K562 (cell line): ENCODE measurements around the gene POGZ. TPM values are rescaled to one million over a fixed set of nuclear protein-coding genes. Genes with fewer than 3 reads are reported as not detected.

Experiments used
- ATAC-seq: fragments of 200-7000 bp; cut with Tn5 transposase; 3 replicates; pipeline ENCODE4 v1.9.1; 2020; ENCODE audit warnings: moderate library complexity
- BruUV-seq: library from RNA; stranded (reverse); fragments of 400-500 nt; replicated peaks from 2 replicates; lab custom pipeline; 2021; lab: Mats Ljungman, UMichigan
- CTCF ChIA-PET: fragments of 300-600 bp; formaldehyde crosslinking; extraction: SDS; loops from one replicate; lab custom pipeline; 2021; ENCODE audit warnings: low intra/inter-chr PET ratio; lab: Yijun Ruan, JAX
- POLR2A ChIA-PET: fragments of 300-600, 350-650 bp; sonication (Branson Sonifier 250); formaldehyde crosslinking; extraction: SDS; loops from one replicate; lab custom pipeline; 2021; ENCODE audit warnings: antibody characterized with exemption, inconsistent platforms; lab: Yijun Ruan, JAX
- DNase-seq, 4 experiments: peaks; one replicate each; pipeline versions ENCODE4 v3.0.0 to v3.0.0-alpha.2; 2011 to 2018; ENCODE audit warnings: low spot score in 3 of 4, mixed read lengths in 3 of 4; ENCODE audit errors: extremely low read depth in 1 of 4
- FAIRE-seq: peaks from 2 replicates; lab custom pipeline; 2011; peaks lifted over from hg19 to GRCh38; lab: Jason Lieb, UNC
- H2AFZ ChIP-seq: 2 replicates; pipeline ENCODE4 v1.6.0; 2011; ENCODE audit warnings: low read depth, low read length, control low read depth, inconsistent platforms
- H3K27ac ChIP-seq: fragments of 200-600 bp; 3 replicates; pipeline ENCODE4 v1.8.0; 2011; ENCODE audit warnings: low read depth, mild to moderate bottlenecking, control low read depth, inconsistent platforms, low read length, moderate library complexity, mixed read lengths; ENCODE audit errors: extremely low read depth
- H3K27me3 ChIP-seq, 2 experiments: fragments of 300-600 bp in 1 of 2; 2 replicates in 1 of 2; 3 replicates in 1 of 2; pipeline versions ENCODE4 v1.6.0 to v1.8.0; 2011; ENCODE audit warnings: inconsistent platforms in 2 of 2, low read length in 2 of 2, mild to moderate bottlenecking in 1 of 2, mixed read lengths in 1 of 2, moderate library complexity in 1 of 2; ENCODE audit not compliant: control insufficient read depth in 2 of 2, insufficient read depth in 2 of 2
- H3K36me3 ChIP-seq: fragments of 300-600 bp; 3 replicates; pipeline ENCODE4 v1.8.0; 2011; ENCODE audit warnings: mild to moderate bottlenecking, low read length, inconsistent platforms; ENCODE audit not compliant: control insufficient read depth, insufficient read depth
- H3K4me1 ChIP-seq, 2 experiments: fragments of 200-600 bp in 1 of 2; replicated peaks in 1 of 2; 2 replicates in 1 of 2; 3 replicates in 1 of 2; pipeline versions ENCODE4 v1.5.1 to v1.8.0; 2011; ENCODE audit warnings: inconsistent platforms in 2 of 2, low read length in 2 of 2, mild to moderate bottlenecking in 1 of 2, mixed read lengths in 1 of 2, moderate library complexity in 1 of 2; ENCODE audit not compliant: control insufficient read depth in 2 of 2, insufficient read depth in 2 of 2
- H3K4me2 ChIP-seq: 2 replicates; pipeline ENCODE4 v1.6.1; 2011; ENCODE audit warnings: low read length, control low read depth, inconsistent platforms, mixed read lengths; ENCODE audit not compliant: insufficient read depth
- H3K4me3 ChIP-seq: fragments of 200-600 bp; sonication (generic), shearing (Covaris generic); 2 replicates; pipeline ENCODE4 v1.5.1; 2016; ENCODE audit warnings: control low read depth, inconsistent platforms
- H3K79me2 ChIP-seq: fragments of 200-600 bp; 3 replicates; pipeline ENCODE4 v1.8.0; 2011; ENCODE audit warnings: low read length, inconsistent platforms; ENCODE audit not compliant: control insufficient read depth, insufficient read depth
- H3K9ac ChIP-seq, 2 experiments: 2 replicates each; pipeline versions ENCODE4 v1.6.0 to v1.6.1; 2011; ENCODE audit warnings: low read depth in 2 of 2, low read length in 2 of 2, control low read depth in 1 of 2, inconsistent platforms in 1 of 2, mild to moderate bottlenecking in 1 of 2, mixed read lengths in 1 of 2; ENCODE audit not compliant: insufficient read depth in 1 of 2
- H3K9me1 ChIP-seq: one replicate; pipeline ENCODE4 v1.6.0; 2011; ENCODE audit warnings: inconsistent platforms, mild to moderate bottlenecking, low read length, moderate library complexity; ENCODE audit not compliant: control insufficient read depth, insufficient read depth
- H3K9me3 ChIP-seq: replicated peaks from 2 replicates; pipeline ENCODE4 v1.5.1; 2011; ENCODE audit warnings: low read depth, low read length, inconsistent platforms; ENCODE audit not compliant: control insufficient read depth, insufficient read depth
- H4K20me1 ChIP-seq: replicated peaks from 2 replicates; pipeline ENCODE4 v1.6.1; 2011; ENCODE audit warnings: low read length, inconsistent platforms, mixed read lengths; ENCODE audit not compliant: control insufficient read depth, insufficient read depth
- CBFA2T2 ChIP-seq: fragments of 450-650 bp; conservative IDR thresholded peaks from 2 replicates; pipeline ENCODE4 v1.6.1; 2017; ENCODE audit warnings: mild to moderate bottlenecking
- ETV5 ChIP-seq: sonication (generic); formaldehyde crosslinking; IDR thresholded peaks from 2 replicates; pipeline ENCODE4 v1.4.0; 2020; ENCODE audit warnings: low read depth, mild to moderate bottlenecking, missing genetic modification reagents
- FOXA3 ChIP-seq, 2 experiments: fragments of 450-650 bp in 1 of 2; sonication (generic) in 1 of 2; formaldehyde crosslinking; IDR thresholded peaks in 1 of 2; conservative IDR thresholded peaks in 1 of 2; 2 replicates each; pipeline versions ENCODE4 v1.4.0 to v1.8.0; 2020 to 2022; ENCODE audit warnings: mild to moderate bottlenecking in 2 of 2, missing genetic modification reagents in 1 of 2
- GATA2 ChIP-seq: sonication (generic); formaldehyde crosslinking; IDR thresholded peaks from 2 replicates; pipeline ENCODE4 v1.4.0; 2020; ENCODE audit warnings: mild to moderate bottlenecking, missing genetic modification reagents
- HDAC1 ChIP-seq, 2 experiments: fragments of 450-650 bp; IDR thresholded peaks; 2 replicates each; pipeline ENCODE4 v1.6.1; 2016 to 2017; ENCODE audit warnings: inconsistent platforms in 1 of 2, mild to moderate bottlenecking in 1 of 2, moderate library complexity in 1 of 2
- MTA2 ChIP-seq: fragments of 450-650 bp; IDR thresholded peaks from 2 replicates; pipeline ENCODE4 v1.6.1; 2016; ENCODE audit warnings: low read depth
- POLR3A ChIP-seq: IDR thresholded peaks from 2 replicates; pipeline ENCODE4 v1.6.1; 2011; ENCODE audit warnings: borderline replicate concordance, mild to moderate bottlenecking, moderate library complexity; ENCODE audit not compliant: insufficient read length, insufficient read depth; ENCODE audit errors: extremely low read depth
- RCOR1 ChIP-seq, 2 experiments: IDR thresholded peaks; 2 replicates each; pipeline ENCODE4 v1.6.1; 2012; ENCODE audit warnings: low read depth in 2 of 2, low read length in 2 of 2, borderline replicate concordance in 1 of 2, improper control_type of control experiment in 1 of 2
- SMAD4 ChIP-seq: fragments of 250-450 bp; sonication (Bioruptor Pico); conservative IDR thresholded peaks from 2 replicates; pipeline ENCODE4 v1.8.0; 2021; ENCODE audit warnings: inconsistent platforms, mild to moderate bottlenecking, moderate library complexity
- SMARCA4 ChIP-seq: fragments of 450-650 bp; IDR thresholded peaks from 2 replicates; pipeline ENCODE4 v1.6.1; 2016
- TBP ChIP-seq: optimal IDR thresholded peaks from 2 replicates; pipeline ENCODE3; 2011; ENCODE audit warnings: low read depth, low read length, improper control_type of control experiment
- TEAD4 ChIP-seq, 2 experiments: sonication (generic) in 1 of 2; formaldehyde crosslinking in 1 of 2; IDR thresholded peaks; 2 replicates each; pipeline versions ENCODE4 v1.6.1 to v1.8.0; 2012 to 2022; ENCODE audit warnings: borderline replicate concordance in 1 of 2, inconsistent platforms in 1 of 2, low read length in 1 of 2, mild to moderate bottlenecking in 1 of 2, missing genetic modification reagents in 1 of 2
- ZNF217 ChIP-seq: sonication (generic); formaldehyde crosslinking; IDR thresholded peaks from 2 replicates; pipeline ENCODE4 v1.8.0; 2022; ENCODE audit warnings: mild to moderate bottlenecking, missing genetic modification reagents
- ZNF354B ChIP-seq: fragments of 250-450 bp; sonication (Bioruptor Pico); IDR thresholded peaks from 2 replicates; pipeline ENCODE4 v1.4.0; 2020
- WGBS: fragments of 100-300 bp; shearing (Covaris generic); methylation state at CpG from one replicate; pipeline ENCODE4 v1.1.6; 2016; ENCODE audit warnings: low coverage, mixed read lengths; ENCODE audit not compliant: insufficient coverage; ENCODE audit errors: missing lambda C conversion rate; 5-methylcytosine and 5-hydroxymethylcytosine counted together
- in situ Hi-C: fragments of 300-500 bp; cut with MboI; formaldehyde crosslinking; loops from 4 replicates; pipeline ENCODE4 v1.15.0; 2018; ENCODE audit warnings: inconsistent platforms, mixed read lengths
- intact Hi-C: fragments of 100-400 bp; cut with micrococcal nuclease; formaldehyde crosslinking; loops from 2 replicates; pipeline ENCODE4 v1.14.2; 2022
- polyA plus RNA-seq, 8 experiments: library from polyadenylated mRNA; depleted of rRNA in 4 of 8; stranded (reverse) in 5 of 8; unstranded in 3 of 8; fragments of >200 nt; fragmentation: Nextera tagmentation in 2 of 8; fragmentation: Illumina TruSeq in 1 of 8; extraction: Ambion mirVana in 2 of 8; extraction: Trizol in 1 of 8; gene quantifications; 2 replicates each; pipeline versions ENCODE4 v1.2.1 to v1.2.3, GENCODE V29; 2011 to 2014; ENCODE audit warnings: inconsistent platforms in 1 of 8, missing spikeins in 1 of 8
- total RNA-seq, 7 experiments: library from RNA; depleted of rRNA in 6 of 7; stranded (reverse); fragments of >200 nt in 6 of 7; fragmentation: Illumina TruSeq in 2 of 7; extraction: Trizol in 2 of 7; gene quantifications; 2 replicates each; pipeline versions ENCODE4 v1.2.1 to v1.2.3, GENCODE V29; 2011 to 2021; ENCODE audit warnings: low replicate concordance in 1 of 7
- TF ChIP-seq, protein P1 (sequence below): fragments of 450-650 bp; IDR thresholded peaks from 2 replicates; pipeline ENCODE4 v1.6.1; 2016
- TF ChIP-seq, protein P2 (sequence below), 2 experiments: fragments of 250-450 bp in 1 of 2; fragments of 450-650 bp in 1 of 2; sonication (Bioruptor Pico) in 1 of 2; IDR thresholded peaks; 2 replicates each; pipeline versions ENCODE4 v1.6.1 to v1.8.0; 2016 to 2021; ENCODE audit warnings: mild to moderate bottlenecking in 2 of 2, moderate library complexity in 2 of 2, missing compliant biosample characterization in 1 of 2, missing genetic modification characterization in 1 of 2
- TF ChIP-seq, protein P3 (sequence below): sonication (generic); IDR thresholded peaks from 2 replicates; pipeline ENCODE4 v1.6.1; 2016
- TF ChIP-seq, protein P4 (sequence below): fragments of 250-450 bp; sonication (Bioruptor Pico); IDR thresholded peaks from 2 replicates; pipeline ENCODE4 v1.5.0; 2021

The POGZ gene
- total and polyA plus RNA-seq, 9 of the 15 experiments (the other 6 are each of a cell fraction or from before 2014, with no cell fraction given) = 9.4 to 40.6 (median 21.6) TPM

DNA sequence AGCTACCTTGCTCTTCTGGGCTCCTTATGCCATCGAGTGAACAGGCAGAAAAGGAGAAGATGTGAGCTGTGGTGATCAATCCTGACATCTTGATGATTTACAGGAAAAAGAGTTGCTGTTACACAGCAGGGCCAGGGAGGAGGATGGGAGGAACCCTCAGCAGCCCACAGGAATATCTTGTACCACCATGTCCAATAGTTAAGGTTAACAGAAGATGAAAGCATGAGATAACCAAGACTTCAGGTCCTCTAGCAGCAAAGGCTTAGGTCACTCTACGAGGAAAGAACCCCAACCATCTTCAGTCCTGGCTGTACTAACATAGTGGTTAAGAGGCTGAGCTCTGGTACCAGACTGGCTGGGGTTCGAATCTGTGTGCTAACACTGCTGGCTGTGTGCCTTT is 74.7 kb downstream of the POGZ start:
- peak; percentile 87 for FAIRE-seq
- H3K4me2 ChIP-seq = peak overlapping the region; percentile 43; the same call in 1 of the 2 replicates
- WGBS = 4% methylated on average over 3 of the region's 3 CpGs
- no TSS peak for BruUV-seq
- peak in 3 of 4 experiments; percentile 30 to 73 (median 69) for DNase-seq
- ATAC-seq = peak; percentile 77
- in situ Hi-C loops = no loop called here
- H3K4me3 ChIP-seq = no peak overlapping the region
- H3K79me2 ChIP-seq = no peaks in the 10 kb centered on the region
- intact Hi-C loops = loop anchor here (10.0 kb wide), 1 partner anchor 190 kb away; the partner anchor contains the start of genes PIP5K1A and VPS72
- H2AFZ ChIP-seq = peak overlapping the region; percentile 45; the same call in 1 of the 2 replicates
- no peaks in the 10 kb centered on the region for H3K9me1 ChIP-seq
- H4K20me1 ChIP-seq = no peaks in the 10 kb centered on the region
- no peak overlapping the region for H3K27ac ChIP-seq
- H3K9ac ChIP-seq = no peak overlapping the region; a peak in 1 of 4 replicates
- peaks cover 14 to 21% of the 10 kb centered on the region in 2 experiments; a peak in 4 of 5 replicates for H3K4me1 ChIP-seq
- no peaks in the 10 kb centered on the region; the same call in 1 of the 2 replicates for H3K9me3 ChIP-seq
- no peaks in the 10 kb centered on the region for H3K27me3 ChIP-seq
- ChIA-PET POLR2A (interaction anchor here (0.5 to 1.6 kb wide), 7 partner anchors 10 to 353 kb away, joined by 3 to 5 read pairs (median 3); no protein-coding TSS in a partner anchor), CTCF (no interaction called here)
- no peaks in the 10 kb centered on the region for H3K36me3 ChIP-seq
- TF ChIP-seq RCOR1 (IDR thresholded peaks at IDR 0.05; ENCODE audit: borderline replicate concordance in 1 of 2, low read depth in 2 of 2, low read length in 2 of 2) = peak in 1 of 2 experiments; percentile 52; a peak in 1 of 4 replicates
- TF ChIP-seq ETV5 (CRISPR knock-in tag) = 0 out of 2 replicates have a peak, but pooled peaks have one; percentile 37
- peak in 1 of 2 experiments; percentile 19; a peak in 1 of 4 replicates for TF ChIP-seq HDAC1 (IDR thresholded peaks at IDR 0.05)
- TF ChIP-seq TEAD4 (IDR thresholded peaks at IDR 0.05; ENCODE audit: low read length) = peak; percentile 65
- no peak for TF ChIP-seq TEAD4 (CRISPR knock-in tag; IDR thresholded peaks at IDR 0.05; ENCODE audit: borderline replicate concordance)
- peak; percentile 16; the same call in 1 of the 2 replicates for TF ChIP-seq CBFA2T2
- 0 out of 4 replicates have a peak, but pooled peaks of 1 of the 2 experiments have one; percentile 17 for TF ChIP-seq FOXA3 (CRISPR knock-in tag; conservative IDR thresholded peaks at IDR 0.05 in 1 of 2, IDR thresholded peaks at IDR 0.05 in 1 of 2)
- TF ChIP-seq MTA2 = no peak
- TF ChIP-seq ZNF354B (CRISPR knock-in tag) = no peak
- TF ChIP-seq, protein P1, sequence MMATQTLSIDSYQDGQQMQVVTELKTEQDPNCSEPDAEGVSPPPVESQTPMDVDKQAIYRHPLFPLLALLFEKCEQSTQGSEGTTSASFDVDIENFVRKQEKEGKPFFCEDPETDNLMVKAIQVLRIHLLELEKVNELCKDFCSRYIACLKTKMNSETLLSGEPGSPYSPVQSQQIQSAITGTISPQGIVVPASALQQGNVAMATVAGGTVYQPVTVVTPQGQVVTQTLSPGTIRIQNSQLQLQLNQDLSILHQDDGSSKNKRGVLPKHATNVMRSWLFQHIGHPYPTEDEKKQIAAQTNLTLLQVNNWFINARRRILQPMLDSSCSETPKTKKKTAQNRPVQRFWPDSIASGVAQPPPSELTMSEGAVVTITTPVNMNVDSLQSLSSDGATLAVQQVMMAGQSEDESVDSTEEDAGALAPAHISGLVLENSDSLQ = peak; percentile 90
- TF ChIP-seq TBP = peak; percentile 85
- TF ChIP-seq, protein P2, sequence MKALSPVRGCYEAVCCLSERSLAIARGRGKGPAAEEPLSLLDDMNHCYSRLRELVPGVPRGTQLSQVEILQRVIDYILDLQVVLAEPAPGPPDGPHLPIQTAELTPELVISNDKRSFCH (CRISPR knock-in tag; IDR thresholded peaks at IDR 0.05) = no peak
- TF ChIP-seq, protein P2 (tag; IDR thresholded peaks at IDR 0.05) = 0 out of 2 replicates have a peak, but pooled peaks have one; percentile 27
- TF ChIP-seq, protein P3, sequence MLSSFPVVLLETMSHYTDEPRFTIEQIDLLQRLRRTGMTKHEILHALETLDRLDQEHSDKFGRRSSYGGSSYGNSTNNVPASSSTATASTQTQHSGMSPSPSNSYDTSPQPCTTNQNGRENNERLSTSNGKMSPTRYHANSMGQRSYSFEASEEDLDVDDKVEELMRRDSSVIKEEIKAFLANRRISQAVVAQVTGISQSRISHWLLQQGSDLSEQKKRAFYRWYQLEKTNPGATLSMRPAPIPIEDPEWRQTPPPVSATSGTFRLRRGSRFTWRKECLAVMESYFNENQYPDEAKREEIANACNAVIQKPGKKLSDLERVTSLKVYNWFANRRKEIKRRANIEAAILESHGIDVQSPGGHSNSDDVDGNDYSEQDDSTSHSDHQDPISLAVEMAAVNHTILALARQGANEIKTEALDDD = peak; percentile 97
- TF ChIP-seq SMAD4 (CRISPR knock-in tag) = no peak
- peak; percentile 49 for TF ChIP-seq POLR3A
- TF ChIP-seq GATA2 = peak; percentile 77
- TF ChIP-seq SMARCA4 = 0 out of 2 replicates have a peak, but pooled peaks have one; percentile 55
- TF ChIP-seq, protein P4, sequence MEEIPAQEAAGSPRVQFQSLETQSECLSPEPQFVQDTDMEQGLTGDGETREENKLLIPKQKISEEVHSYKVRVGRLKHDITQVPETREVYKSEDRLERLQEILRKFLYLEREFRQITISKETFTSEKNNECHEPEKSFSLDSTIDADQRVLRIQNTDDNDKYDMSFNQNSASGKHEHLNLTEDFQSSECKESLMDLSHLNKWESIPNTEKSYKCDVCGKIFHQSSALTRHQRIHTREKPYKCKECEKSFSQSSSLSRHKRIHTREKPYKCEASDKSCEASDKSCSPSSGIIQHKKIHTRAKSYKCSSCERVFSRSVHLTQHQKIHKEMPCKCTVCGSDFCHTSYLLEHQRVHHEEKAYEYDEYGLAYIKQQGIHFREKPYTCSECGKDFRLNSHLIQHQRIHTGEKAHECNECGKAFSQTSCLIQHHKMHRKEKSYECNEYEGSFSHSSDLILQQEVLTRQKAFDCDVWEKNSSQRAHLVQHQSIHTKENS (CRISPR knock-in tag) = no peak
- no peak for TF ChIP-seq ZNF217
